H1 (cell line): ENCODE measurements around the gene NUAK1.

ENCODE experiments used
- CTCF ChIP-seq, 3 experiments: IDR thresholded peaks; 1 replicate in 2 of 3; 2 replicates in 1 of 3; pipeline versions ENCODE4 v1.5.1 to v1.6.1; 2011; ENCODE audit warnings: low read length in 3 of 3, mild to moderate bottlenecking in 3 of 3, inconsistent platforms in 2 of 3, low read depth in 1 of 3, moderate library complexity in 1 of 3; ENCODE audit not compliant: insufficient read depth in 1 of 3; ENCODE audit errors: control extremely low read depth in 1 of 3
- EZH2 ChIP-seq: fragments of 200-600 bp; sonication (generic); IDR thresholded peaks from 2 replicates; pipeline ENCODE4 v1.7.1; 2012; ENCODE audit warnings: low read depth, mild to moderate bottlenecking, moderate library complexity, low read length, inconsistent platforms; ENCODE audit not compliant: severe bottlenecking
- POLR2A ChIP-seq, 2 experiments: IDR thresholded peaks; 1 replicate in 1 of 2; 2 replicates in 1 of 2; pipeline ENCODE4 v1.6.1; 2011; ENCODE audit warnings: low read depth in 2 of 2, low read length in 2 of 2, mild to moderate bottlenecking in 2 of 2; ENCODE audit errors: control extremely low read depth in 1 of 2
- RFX5 ChIP-seq: IDR thresholded peaks from 2 replicates; pipeline ENCODE4 v1.6.1; 2011; ENCODE audit warnings: low read depth, low read length, improper control_type of control experiment, borderline replicate concordance
- SP1 ChIP-seq: IDR thresholded peaks from 2 replicates; pipeline ENCODE4 v1.6.1; 2011; ENCODE audit warnings: low read depth, low read length
- ZNF274 ChIP-seq: IDR thresholded peaks from 2 replicates; pipeline ENCODE4 v1.7.0; 2012; ENCODE audit warnings: low read length, borderline replicate concordance; ENCODE audit errors: extremely low read depth

GRCh38 chr12:106141003-106141402 lies 2.2 kb upstream of the NUAK1 start:
- no peak for TF ChIP-seq POLR2A (IDR thresholded peaks at IDR 0.05; ENCODE audit: control extremely low read depth in 1 of 2, low read depth in 2 of 2, low read length in 2 of 2)
- no peak for TF ChIP-seq SP1
- no peak for TF ChIP-seq CTCF (IDR thresholded peaks at IDR 0.05; ENCODE audit: control extremely low read depth in 1 of 3, insufficient read depth in 1 of 3, low read depth in 1 of 3, low read length in 3 of 3)
- TF ChIP-seq ZNF274 = no peak
- no peak for TF ChIP-seq EZH2
- no peak for TF ChIP-seq RFX5
